Epithelial cell of prostate (primary cell): ENCODE results near the gene NMNAT2.

Experiments
- DNase-seq: peaks from one replicate; pipeline ENCODE4 v3.0.0-alpha.2; 2011; ENCODE audit warnings: low read depth, low spot score
- H3K27ac ChIP-seq: fragments of 450-650 bp; 2 replicates; pipeline ENCODE4 v1.5.1; 2017; ENCODE audit warnings: mild to moderate bottlenecking

The NMNAT2 gene

DNA sequence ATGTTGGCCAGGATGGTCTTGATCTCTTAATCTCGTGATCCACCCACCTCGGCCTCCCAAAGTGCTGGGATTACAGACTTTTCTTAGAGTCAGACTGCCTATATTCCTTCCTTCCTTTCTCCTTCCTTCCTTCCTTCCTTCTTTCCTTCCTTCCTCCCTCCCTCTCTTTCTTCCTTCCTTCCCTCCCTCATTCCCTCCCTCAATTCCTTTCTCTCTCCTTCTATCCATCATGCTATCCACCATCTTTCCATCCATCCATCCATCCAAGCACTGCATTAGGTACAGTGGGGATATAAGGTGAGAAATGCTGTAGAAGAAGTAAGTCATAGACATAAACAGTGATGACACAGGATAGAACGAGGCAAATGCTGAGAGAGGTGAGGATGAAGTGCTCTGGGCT is 218.9 kb downstream of the NMNAT2 start:
- DNase-seq, result no peak
- H3K27ac ChIP-seq, result peak overlapping the region; percentile 98

GRCh38 chr1:183198463-183198862 is 219.7 kb downstream of the NMNAT2 start:
- DNase-seq, result peak; percentile 94
- H3K27ac ChIP-seq, result peak overlapping the region; percentile 98
